H1 (cell line): ENCODE results near the gene HSPA12A. TPM values are rescaled to one million over a fixed set of nuclear protein-coding genes. Genes with fewer than 3 reads are reported as not detected.

Experiments used
- CTCF ChIA-PET: fragments of 300-600 bp; sonication (Branson Sonifier 250); formaldehyde crosslinking; loops from one replicate; lab custom pipeline; 2021; ENCODE audit not compliant: partially characterized antibody; lab: Charles Lee
- POLR2A ChIA-PET: fragments of 300-600 bp; sonication (Branson Sonifier 250); formaldehyde crosslinking; loops from one replicate; lab custom pipeline; 2021; ENCODE audit warnings: inconsistent platforms; ENCODE audit not compliant: partially characterized antibody; lab: Charles Lee
- DNase-seq, 2 experiments: peaks; one replicate each; pipeline versions ENCODE4 v3.0.0 to v3.0.0-alpha.2; 2010 to 2022; ENCODE audit warnings: low spot score in 2 of 2, low read depth in 1 of 2, mixed read lengths in 1 of 2
- FAIRE-seq: peaks from 2 replicates; lab custom pipeline; 2011; peaks lifted over from hg19 to GRCh38; lab: Jason Lieb, UNC
- H2AFZ ChIP-seq: 2 replicates; pipeline ENCODE4 v1.8.1; 2012; ENCODE audit warnings: low read length, inconsistent platforms
- H2AK5ac ChIP-seq: 2 replicates; pipeline ENCODE4 v1.6.1; 2013; ENCODE audit warnings: low read depth, low read length
- H2BK120ac ChIP-seq: replicated peaks from 2 replicates; pipeline ENCODE3; 2013; ENCODE audit warnings: low read depth, low read length, inconsistent platforms
- H2BK12ac ChIP-seq: 2 replicates; pipeline ENCODE4 v1.6.1; 2013; ENCODE audit warnings: low read depth, low read length
- H2BK15ac ChIP-seq: 2 replicates; pipeline ENCODE4 v1.6.1; 2013; ENCODE audit warnings: low read length
- H2BK20ac ChIP-seq: 2 replicates; pipeline ENCODE4 v1.6.1; 2013; ENCODE audit warnings: low read length
- H2BK5ac ChIP-seq: 2 replicates; pipeline ENCODE4 v1.6.1; 2013; ENCODE audit warnings: low read depth, low read length
- H3K14ac ChIP-seq: 2 replicates; pipeline ENCODE4 v1.6.1; 2013; ENCODE audit warnings: inconsistent platforms; ENCODE audit not compliant: insufficient read length
- H3K18ac ChIP-seq: 2 replicates; pipeline ENCODE4 v1.6.1; 2013; ENCODE audit warnings: low read length; ENCODE audit errors: extremely low read depth
- H3K23ac ChIP-seq: 2 replicates; pipeline ENCODE4 v1.6.1; 2013; ENCODE audit warnings: inconsistent platforms; ENCODE audit not compliant: insufficient read length
- H3K23me2 ChIP-seq: 2 replicates; pipeline ENCODE4 v1.6.1; 2013; ENCODE audit warnings: low read depth, low read length
- H3K27ac ChIP-seq: 2 replicates; pipeline ENCODE4 v1.6.1; 2011; ENCODE audit warnings: low read depth, low read length, inconsistent platforms
- H3K27me3 ChIP-seq, 4 experiments: replicated peaks in 1 of 4; 1 replicate in 1 of 4; 2 replicates in 3 of 4; pipeline versions ENCODE4 v1.6.1 to v1.8.1; 2011 to 2013; ENCODE audit warnings: low read length in 3 of 4, mild to moderate bottlenecking in 3 of 4, inconsistent platforms in 2 of 4, mixed read lengths in 2 of 4, moderate library complexity in 1 of 4; ENCODE audit not compliant: control insufficient read depth in 3 of 4, insufficient read depth in 3 of 4; ENCODE audit errors: extremely low read depth in 1 of 4
- H3K36me3 ChIP-seq, 4 experiments: 2 replicates each; pipeline versions ENCODE4 v1.6.1 to v1.8.1; 2011 to 2013; ENCODE audit warnings: mild to moderate bottlenecking in 4 of 4, low read length in 3 of 4, moderate library complexity in 2 of 4, control low read depth in 1 of 4, inconsistent platforms in 1 of 4; ENCODE audit not compliant: insufficient read depth in 4 of 4, control insufficient read depth in 2 of 4
- H3K4ac ChIP-seq: replicated peaks from 2 replicates; pipeline ENCODE3; 2013; ENCODE audit warnings: low read length, low read depth, mixed read lengths, inconsistent platforms; ENCODE audit not compliant: insufficient read length
- H3K4me1 ChIP-seq, 4 experiments: replicated peaks in 1 of 4; 1 replicate in 1 of 4; 2 replicates in 3 of 4; pipeline versions ENCODE4 v1.6.1 to v1.8.1; 2011 to 2013; ENCODE audit warnings: low read length in 3 of 4, inconsistent platforms in 2 of 4, mixed read lengths in 1 of 4; ENCODE audit not compliant: insufficient read depth in 4 of 4, control insufficient read depth in 3 of 4
- H3K4me2 ChIP-seq, 2 experiments: 2 replicates each; pipeline versions ENCODE4 v1.6.1 to v1.8.1; 2011 to 2013; ENCODE audit warnings: low read depth in 2 of 2, low read length in 2 of 2, control low read depth in 1 of 2, inconsistent platforms in 1 of 2, mild to moderate bottlenecking in 1 of 2; ENCODE audit not compliant: insufficient read depth in 1 of 2
- H3K4me3 ChIP-seq, 4 experiments: fragments of 200-600, 300-600 bp in 1 of 4; sonication (generic), shearing (Covaris generic), sonication (Bioruptor Twin) in 1 of 4; 2 replicates each; pipeline versions ENCODE4 v1.5.1 to v1.8.1; 2011 to 2016; ENCODE audit warnings: low read length in 4 of 4, low read depth in 3 of 4, control low read depth in 2 of 4, inconsistent platforms in 2 of 4, mild to moderate bottlenecking in 2 of 4, mixed read lengths in 1 of 4, moderate library complexity in 1 of 4; ENCODE audit not compliant: insufficient read depth in 2 of 4; ENCODE audit errors: extremely low read depth in 1 of 4
- H3K56ac ChIP-seq: replicated peaks from 2 replicates; pipeline ENCODE3; 2013; ENCODE audit warnings: low read depth, mild to moderate bottlenecking, mixed read lengths, low read length, inconsistent platforms; ENCODE audit not compliant: insufficient read length
- H3K79me1 ChIP-seq: 2 replicates; pipeline ENCODE4 v1.6.1; 2013; ENCODE audit warnings: low read depth, low read length, control low read depth
- H3K79me2 ChIP-seq, 2 experiments: 2 replicates each; pipeline versions ENCODE4 v1.6.1 to v1.8.1; 2012 to 2013; ENCODE audit warnings: low read length in 2 of 2, mild to moderate bottlenecking in 2 of 2, inconsistent platforms in 1 of 2; ENCODE audit not compliant: insufficient read depth in 2 of 2, control insufficient read depth in 1 of 2
- H3K9ac ChIP-seq, 4 experiments: replicated peaks in 1 of 4; 1 replicate in 1 of 4; 2 replicates in 3 of 4; pipeline versions ENCODE4 v1.6.1 to v1.8.1; 2011 to 2013; ENCODE audit warnings: low read depth in 3 of 4, low read length in 3 of 4, control low read depth in 2 of 4, mild to moderate bottlenecking in 2 of 4, moderate library complexity in 2 of 4, inconsistent platforms in 1 of 4; ENCODE audit errors: extremely low read depth in 1 of 4
- H3K9me3 ChIP-seq, 2 experiments: 2 replicates each; pipeline versions ENCODE4 v1.6.1 to v1.8.1; 2012 to 2013; ENCODE audit warnings: mild to moderate bottlenecking in 2 of 2, moderate library complexity in 2 of 2, control low read depth in 1 of 2, inconsistent platforms in 1 of 2, low read depth in 1 of 2, low read length in 1 of 2, mixed read lengths in 1 of 2; ENCODE audit not compliant: insufficient read depth in 2 of 2
- H4K20me1 ChIP-seq, 2 experiments: replicated peaks in 1 of 2; 2 replicates each; pipeline versions ENCODE3 to v1.8.1; 2011 to 2013; ENCODE audit warnings: inconsistent platforms in 2 of 2, low read length in 2 of 2, mild to moderate bottlenecking in 1 of 2; ENCODE audit not compliant: insufficient read depth in 2 of 2, control insufficient read depth in 1 of 2
- H4K5ac ChIP-seq: 2 replicates; pipeline ENCODE4 v1.6.1; 2013; ENCODE audit warnings: low read length, low read depth, mixed read lengths, inconsistent platforms; ENCODE audit not compliant: insufficient read length
- H4K8ac ChIP-seq: 2 replicates; pipeline ENCODE4 v1.8.0; 2013; ENCODE audit warnings: mild to moderate bottlenecking, moderate library complexity, low read length, inconsistent platforms; ENCODE audit not compliant: insufficient read depth; ENCODE audit errors: extremely low read depth
- H4K91ac ChIP-seq: replicated peaks from 2 replicates; pipeline ENCODE3; 2013; ENCODE audit warnings: low read length, mixed read lengths, inconsistent platforms; ENCODE audit not compliant: insufficient read length
- ATF3 ChIP-seq: IDR thresholded peaks from 2 replicates; pipeline ENCODE4 v1.6.1; 2011; ENCODE audit warnings: low read depth, mild to moderate bottlenecking, low read length; ENCODE audit not compliant: insufficient read depth
- WGBS, 2 experiments: shearing (Covaris generic) in 1 of 2; methylation state at CpG; one replicate each; pipeline versions ENCODE4 v1.1.6 to v1.1.7; 2013 to 2015; ENCODE audit warnings: low lambda C conversion rate in 2 of 2, mixed read lengths in 2 of 2, inconsistent platforms in 1 of 2, low coverage in 1 of 2, missing lambda C conversion rate in 1 of 2; ENCODE audit not compliant: insufficient replicate concordance in 2 of 2, insufficient coverage in 1 of 2, insufficient read length in 1 of 2; ENCODE audit errors: extremely low coverage in 1 of 2, missing lambda C conversion rate in 1 of 2; 5-methylcytosine and 5-hydroxymethylcytosine counted together
- polyA plus RNA-seq, 7 experiments: library from polyadenylated mRNA; depleted of rRNA in 3 of 7; stranded (reverse) in 5 of 7; unstranded in 2 of 7; fragments of >200 nt in 5 of 7; fragments of 200-250 nt in 2 of 7; gene quantifications; 1 replicate in 5 of 7; 2 replicates in 1 of 7; 4 replicates in 1 of 7; pipeline versions ENCODE4 v1.2.1 to v1.2.3, GENCODE V29; 2011 to 2013; ENCODE audit warnings: missing spikeins in 2 of 7, mixed read lengths in 2 of 7
- total RNA-seq: library from RNA; stranded (reverse); fragmentation: NEBNext Ultra II Directional; extraction: Animal tissue kit (Norgen Biotek cat#: 25700); gene quantifications from 2 replicates; pipeline ENCODE4 v1.2.1, GENCODE V29; 2021

Gene HSPA12A
- total and polyA plus RNA-seq, 2 of the 8 experiments (the other 6 are each of a cell fraction or from before 2014, with no cell fraction given) = 3.1 to 6.9 TPM

GRCh38 chr10:116781370-116781884, 39.1 kb upstream of the HSPA12A start:
- H3K4me1 ChIP-seq = no peaks in the 10 kb centered on the region; a peak in 1 of 7 replicates
- ChIA-PET POLR2A (interaction anchor here (1.5 kb wide), 1 partner anchor 22 kb away, joined by 3 read pairs; no protein-coding TSS in a partner anchor), CTCF (interaction anchor here (0.8 to 1.4 kb wide), 3 partner anchors 15 to 406 kb away, joined by 3 read pairs; no protein-coding TSS in a partner anchor)
- H3K79me1 ChIP-seq = no peaks in the 10 kb centered on the region; the same call in 1 of the 2 replicates
- no peak overlapping the region for H3K4ac ChIP-seq
- no peak overlapping the region for H2BK15ac ChIP-seq
- H3K4me3 ChIP-seq = no peak overlapping the region
- no peak overlapping the region for H3K23ac ChIP-seq
- DNase-seq (no peak), FAIRE-seq (no peak)
- 87% methylated on average over 7 of the region's 7 CpGs; no CpG with 5 or more reads in 1 of the 2 experiments for WGBS, 2 experiments
- H3K27ac ChIP-seq = no peak overlapping the region
- no peak overlapping the region for H2BK120ac ChIP-seq
- no peak overlapping the region for H2BK12ac ChIP-seq
- no peak overlapping the region for H3K4me2 ChIP-seq
- no peak overlapping the region; a peak in 1 of 7 replicates for H3K9ac ChIP-seq
- no peaks in the 10 kb centered on the region for H3K27me3 ChIP-seq
- 0 out of 2 replicates have a peak, but pooled peaks cover 1% of the 10 kb centered on the region for H3K23me2 ChIP-seq
- H2BK5ac ChIP-seq = no peak overlapping the region
- H3K79me2 ChIP-seq = no peaks in the 10 kb centered on the region
- H4K20me1 ChIP-seq = no peaks in the 10 kb centered on the region
- no peak overlapping the region for H3K56ac ChIP-seq
- H4K5ac ChIP-seq = no peak overlapping the region
- H4K91ac ChIP-seq = no peak overlapping the region
- H3K14ac ChIP-seq = no peak overlapping the region
- no peak overlapping the region for H3K18ac ChIP-seq
- no peak overlapping the region for H4K8ac ChIP-seq
- H2BK20ac ChIP-seq = no peak overlapping the region
- no peaks in the 10 kb centered on the region for H3K36me3 ChIP-seq
- H3K9me3 ChIP-seq = no peaks in the 10 kb centered on the region
- H2AK5ac ChIP-seq = no peak overlapping the region
- TF ChIP-seq ATF3 = no peak
- TF ChIP-seq, all 59 proteins: peak for 0
- no peak overlapping the region for H2AFZ ChIP-seq
